Activated CD8-positive, alpha-beta memory T cell treated with anti-CD3 and anti-CD28 coated beads for 4 hours (primary cell): ENCODE measurements around the gene ZC4H2.
"Not testable (repeated sequence)": the region's sequence is repeated elsewhere in the genome, so short reads cannot be mapped to it uniquely, and the experiment has no call there.

ENCODE experiments used
- DNase-seq, 2 donors: peaks; one replicate each; pipeline ENCODE4 v3.0.0-alpha.2; 2020; ENCODE audit warnings: low read depth in 2 of 2

Gene ZC4H2, protein sequence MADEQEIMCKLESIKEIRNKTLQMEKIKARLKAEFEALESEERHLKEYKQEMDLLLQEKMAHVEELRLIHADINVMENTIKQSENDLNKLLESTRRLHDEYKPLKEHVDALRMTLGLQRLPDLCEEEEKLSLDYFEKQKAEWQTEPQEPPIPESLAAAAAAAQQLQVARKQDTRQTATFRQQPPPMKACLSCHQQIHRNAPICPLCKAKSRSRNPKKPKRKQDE

GRCh38 chrX:64975989-64976672, at the start of gene ZC4H2:
TSS of gene ZC4H2 (minus strand) at chrX:64976450. CDS start at chrX:64976377, 73 bp downstream.
- DNase-seq = peak; percentile 24 to 25

GRCh38 chrX:65017451-65017850, 41.2 kb upstream of the ZC4H2 start:
- DNase-seq = no peak

GRCh38 chrX:65014230-65014629, 38.0 kb upstream of the ZC4H2 start:
- DNase-seq = no peak

GRCh38 chrX:65009459-65009858, 33.2 kb upstream of the ZC4H2 start:
- no peak for DNase-seq

GRCh38 chrX:65002208-65002607, 26.0 kb upstream of the ZC4H2 start:
- not testable (repeated sequence) for DNase-seq

DNA sequence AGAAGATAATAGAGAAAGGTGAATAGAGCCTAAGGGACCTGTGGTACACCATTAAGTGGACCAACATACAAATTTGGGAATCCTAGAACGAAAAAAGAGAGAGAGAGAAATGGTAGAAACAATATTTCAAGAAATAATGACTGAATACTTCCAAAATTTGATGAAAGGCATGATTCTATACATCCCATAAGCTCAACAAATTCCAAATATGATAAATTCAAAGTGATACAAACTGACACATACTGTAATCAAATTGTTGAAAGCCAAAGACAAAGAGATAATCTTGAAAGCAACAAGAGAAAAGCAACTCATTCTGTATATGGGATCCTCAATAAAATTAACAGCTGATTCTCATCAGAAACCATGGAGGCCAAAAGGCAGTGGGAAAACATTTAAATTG, 20.6 kb upstream of the ZC4H2 start:
- no peak for DNase-seq

GRCh38 chrX:64994131-64994798, 18.0 kb upstream of the ZC4H2 start:
- no peak for DNase-seq

DNA sequence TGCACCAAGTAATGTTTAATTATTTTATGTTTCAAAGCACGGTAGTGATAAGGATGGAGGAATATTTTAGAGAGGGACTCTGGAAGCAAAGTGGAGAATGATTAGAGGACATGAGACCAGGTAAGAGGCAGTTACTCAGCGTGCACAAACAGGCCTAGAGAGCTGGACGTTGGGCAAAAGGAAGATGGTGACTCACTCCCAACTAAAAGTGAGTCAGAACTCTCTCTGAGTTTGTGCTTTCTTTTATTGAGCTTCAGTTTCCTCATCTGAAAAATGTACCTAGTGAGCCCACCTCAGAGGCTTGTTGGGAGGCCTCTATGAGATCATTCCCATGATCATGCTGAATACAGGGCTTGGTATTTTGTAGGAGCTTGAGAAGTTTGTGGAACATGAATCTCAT, 1.6 kb upstream of the ZC4H2 start:
- DNase-seq = no peak

- DNase-seq = no peak
Measured at GRCh38 chrX:64977051-64977450, 801 bp upstream of the ZC4H2 start.

- no peak for DNase-seq
Measured at GRCh38 chrX:64976673-64977040, 407 bp upstream of the ZC4H2 start.

- no peak for DNase-seq
Measured at GRCh38 chrX:64975491-64975890, 759 bp downstream of the ZC4H2 start.

DNA sequence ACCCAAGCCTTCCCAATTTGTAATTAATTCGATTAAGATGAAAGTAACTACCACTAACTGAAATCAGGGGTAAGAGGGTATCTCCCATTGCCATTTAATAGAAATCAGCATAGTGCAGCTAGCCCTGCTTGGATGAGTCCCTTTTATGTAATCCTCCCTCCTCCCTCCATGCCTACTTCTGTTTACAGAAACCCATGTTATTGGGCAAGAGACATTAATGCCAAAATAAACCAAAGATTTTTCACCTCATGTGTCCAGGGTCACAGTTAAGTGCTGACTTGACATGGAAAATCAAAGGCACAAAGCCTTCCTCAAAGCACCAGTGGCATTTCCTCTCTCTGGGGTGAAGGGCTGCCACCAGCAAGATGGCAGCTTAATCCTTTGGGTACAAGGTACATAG, 50.8 kb downstream of the ZC4H2 start:
- DNase-seq = no peak

- DNase-seq = no peak
Measured at GRCh38 chrX:64908121-64908520, 68.1 kb downstream of the ZC4H2 start.

- no peak for DNase-seq
Measured at GRCh38 chrX:64894454-64895038, 81.7 kb downstream of the ZC4H2 start.

DNA sequence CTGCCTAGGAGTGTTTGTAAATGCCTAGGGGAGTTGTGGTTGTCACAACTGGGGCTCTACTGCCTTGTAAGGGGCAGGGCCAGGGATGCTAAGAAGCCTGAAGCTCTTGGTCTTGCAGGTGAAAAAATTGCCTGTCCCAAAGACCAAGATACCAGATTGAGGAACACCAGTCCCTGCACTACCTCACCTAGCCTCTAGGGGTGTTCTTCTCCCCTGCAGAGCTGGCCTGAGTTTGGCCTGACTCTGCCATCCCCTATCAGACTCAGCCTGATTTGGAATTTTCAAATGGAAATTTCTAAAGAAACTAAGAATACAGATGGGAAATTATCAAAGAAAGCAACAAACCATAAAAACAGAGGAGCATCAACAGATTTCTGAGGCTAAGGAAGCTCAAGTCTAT, 90.4 kb downstream of the ZC4H2 start:
- no peak for DNase-seq

- not testable (repeated sequence) for DNase-seq
Measured at GRCh38 chrX:64878709-64879108, 97.5 kb downstream of the ZC4H2 start.

GRCh38 chrX:64867217-64867616, 109.0 kb downstream of the ZC4H2 start:
- no peak for DNase-seq
